NCI-H460 (cell line): ENCODE measurements around the gene PMAIP1. TPM values are rescaled to one million over a fixed set of nuclear protein-coding genes. Genes with fewer than 3 reads are reported as not detected.

Experiments
- DNase-seq: peaks from one replicate; pipeline ENCODE4 v3.0.0-alpha.2; 2016; ENCODE audit warnings: low read depth; ENCODE audit errors: extremely low read depth
- total RNA-seq: library from RNA; depleted of rRNA; stranded (reverse); fragments of >200 nt; shearing (Covaris generic); gene quantifications from 2 replicates; pipeline ENCODE4 v1.2.3, GENCODE V29; 2014

Gene PMAIP1
- total RNA-seq, 1 experiment from 2014 or later: 53.5 TPM

DNA sequence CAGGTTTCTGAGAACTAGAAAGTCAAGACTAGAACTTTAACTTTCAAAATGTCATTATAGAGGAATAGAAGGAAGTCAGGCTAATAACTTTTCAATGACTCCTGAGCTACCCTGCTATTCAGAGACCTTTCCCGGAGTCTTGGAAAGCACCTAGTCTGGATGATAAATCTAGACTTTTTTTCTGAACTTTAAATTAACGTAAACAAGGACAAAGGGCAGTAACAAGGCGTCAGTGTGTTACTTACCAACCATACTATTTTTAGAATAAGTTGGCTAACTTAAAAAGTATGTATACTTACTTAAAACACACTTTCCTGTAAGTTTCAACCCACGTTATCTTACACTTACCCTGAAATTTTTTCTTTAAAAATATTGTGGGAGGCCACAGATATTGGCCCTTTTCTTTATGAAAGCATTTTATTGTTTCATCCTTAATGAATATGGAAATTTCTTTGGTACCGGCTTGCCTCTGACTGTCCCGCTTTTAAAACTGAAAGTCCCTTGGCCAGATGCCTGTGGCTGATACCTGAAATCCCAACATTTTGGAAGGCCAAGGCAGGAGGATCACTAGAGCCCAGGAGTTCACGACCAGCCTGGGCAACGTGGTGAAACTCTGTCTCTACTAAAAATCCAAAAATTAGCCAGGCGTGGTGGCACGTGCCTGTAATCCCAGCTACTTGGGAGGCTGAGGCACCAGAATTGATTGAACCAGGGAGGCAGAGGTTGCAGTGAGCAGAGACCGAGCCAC is 9.7 kb downstream of the PMAIP1 start:
- DNase-seq: no peak

DNA sequence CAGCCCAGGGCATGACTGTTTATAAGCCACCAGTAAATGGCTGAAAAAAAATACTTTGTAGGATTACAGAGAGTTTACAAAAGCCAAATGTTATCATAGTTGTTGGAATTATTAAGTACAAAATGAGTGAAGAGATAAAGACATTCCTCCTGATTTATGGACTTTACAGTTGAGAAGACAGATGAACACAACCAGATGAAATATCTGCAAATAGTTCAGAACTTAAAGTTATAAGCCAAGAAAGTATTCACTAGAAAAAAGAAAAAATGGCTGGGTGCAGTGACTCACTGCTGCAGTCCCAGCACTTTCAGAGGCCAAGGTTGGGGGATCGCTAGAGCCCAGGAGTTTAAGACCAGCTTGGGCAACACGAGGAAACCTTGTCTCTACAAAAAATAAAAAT is 11.2 kb downstream of the PMAIP1 start:
- DNase-seq: no peak

DNA sequence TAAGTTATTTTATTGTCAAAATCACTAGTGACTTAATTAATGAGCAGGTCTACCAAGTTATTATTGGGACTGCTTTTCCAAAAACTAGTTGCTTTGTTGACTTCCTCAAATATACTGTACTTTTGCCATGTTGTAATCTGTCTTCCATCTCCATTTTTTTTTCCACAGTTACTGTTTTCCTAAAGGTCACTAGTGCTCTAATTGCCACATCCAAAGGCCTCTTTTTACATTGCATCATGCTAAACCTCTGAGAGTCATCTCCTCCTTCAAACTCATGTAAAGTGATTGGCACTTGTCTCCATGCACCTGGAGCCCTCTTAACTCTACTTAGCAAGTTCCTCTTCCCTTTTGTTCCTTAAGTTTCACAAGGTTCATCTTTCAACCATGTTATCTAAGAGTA is 11.8 kb downstream of the PMAIP1 start:
- no peak for DNase-seq

DNA sequence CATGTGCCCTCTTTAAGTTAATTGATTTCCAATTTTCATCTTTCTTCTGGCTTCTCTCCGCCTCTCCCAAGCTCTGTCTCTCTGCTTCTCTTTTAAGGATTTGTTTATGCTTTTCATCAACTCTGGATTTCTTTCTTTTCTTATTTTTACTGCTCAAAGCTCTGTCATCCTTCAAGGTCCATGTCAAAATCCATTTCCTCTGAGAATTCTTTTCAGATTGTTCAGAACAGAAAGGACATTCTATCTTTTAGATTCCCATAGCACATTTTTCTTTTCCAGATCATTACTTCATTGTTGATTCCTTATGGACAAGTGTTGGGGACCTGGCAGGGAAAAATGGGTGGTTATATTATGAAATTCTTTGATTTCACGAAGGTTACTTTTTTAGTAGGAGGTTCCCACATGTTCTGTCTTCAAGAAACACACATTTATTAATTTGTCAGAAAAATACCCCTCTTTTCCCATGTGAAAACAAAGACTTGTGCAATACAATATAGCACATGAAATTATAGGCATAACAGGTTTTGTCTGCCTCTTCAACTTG is 12.3 kb downstream of the PMAIP1 start:
- DNase-seq: no peak

DNA sequence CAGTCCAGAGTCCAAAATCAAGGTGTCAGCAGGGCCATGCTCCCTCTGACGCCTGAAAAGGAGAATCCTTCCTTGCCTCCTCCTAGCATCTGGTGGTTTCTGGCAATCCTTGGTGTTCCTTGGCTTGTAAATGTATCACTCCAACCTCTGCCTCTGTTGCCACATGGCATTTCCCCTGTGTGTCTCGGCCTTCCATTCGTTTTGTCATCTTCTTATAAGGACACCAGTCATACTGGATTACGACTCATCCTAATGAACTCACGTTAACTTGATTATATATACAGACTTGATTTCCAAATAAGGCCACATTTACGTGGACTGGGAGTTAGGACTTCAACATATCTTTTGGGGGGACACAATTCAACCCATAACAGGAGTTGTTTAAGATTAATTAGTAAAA is 15.8 kb downstream of the PMAIP1 start:
- no peak for DNase-seq

DNA sequence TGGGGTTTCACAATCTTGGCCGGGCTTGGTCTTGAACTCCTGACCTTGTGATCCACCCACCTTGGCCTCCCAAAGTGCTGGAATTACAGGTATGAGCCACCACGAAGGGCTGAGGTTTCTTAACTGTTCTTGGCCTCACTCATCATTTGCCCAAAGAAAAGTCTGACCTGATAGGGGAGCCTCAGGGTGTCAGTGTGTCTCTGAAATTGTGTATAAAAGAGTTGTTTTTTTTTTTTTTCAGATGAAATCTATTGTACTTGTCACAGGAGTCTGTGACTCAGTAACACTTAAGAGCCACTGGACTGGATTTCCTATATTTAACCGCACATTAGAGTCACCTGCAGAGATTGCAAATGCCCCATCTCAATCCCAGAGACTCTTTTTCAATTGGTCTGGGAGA is 16.9 kb downstream of the PMAIP1 start:
- no peak for DNase-seq

DNA sequence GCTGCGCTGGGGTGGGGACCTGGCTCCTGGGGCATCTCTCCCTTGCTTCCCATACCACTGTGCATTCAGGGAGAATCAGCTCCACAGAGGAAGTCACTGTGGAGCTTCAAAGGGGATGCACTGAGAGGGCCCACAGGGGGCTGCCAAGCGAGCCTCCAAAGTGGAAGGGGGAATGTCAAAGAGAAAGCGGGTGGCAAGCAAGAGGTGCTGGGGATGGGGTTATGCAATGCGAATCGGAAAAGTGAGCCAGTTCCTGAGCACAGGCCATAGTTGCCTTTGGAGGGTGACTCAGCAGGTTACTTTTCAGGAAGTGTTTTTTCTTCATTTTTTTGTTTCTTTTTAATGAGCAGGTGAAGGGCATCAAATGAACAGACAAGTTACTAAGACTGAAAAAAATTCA is 17.6 kb downstream of the PMAIP1 start:
- DNase-seq: no peak

DNA sequence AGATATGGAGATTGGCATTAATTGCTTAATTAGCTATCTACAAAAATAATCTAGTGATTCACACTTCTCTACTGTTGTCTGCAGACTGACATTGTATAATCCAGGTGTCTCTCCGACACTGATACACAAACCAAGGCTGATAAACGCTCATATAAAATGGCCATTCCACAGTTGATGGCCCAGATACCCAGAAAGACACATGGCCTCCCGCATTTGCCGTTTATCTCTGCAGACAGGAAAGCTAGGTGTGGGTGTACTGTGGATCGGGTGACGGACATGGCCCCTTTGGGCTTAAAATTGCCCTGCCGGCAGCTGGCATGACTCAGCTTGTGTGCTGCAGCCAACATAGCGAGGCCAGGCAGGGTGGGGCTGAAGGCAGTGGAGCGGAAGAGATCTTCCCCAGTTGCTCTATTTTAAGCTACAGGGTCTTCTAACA is 18.5 kb downstream of the PMAIP1 start:
- DNase-seq: no peak

DNA sequence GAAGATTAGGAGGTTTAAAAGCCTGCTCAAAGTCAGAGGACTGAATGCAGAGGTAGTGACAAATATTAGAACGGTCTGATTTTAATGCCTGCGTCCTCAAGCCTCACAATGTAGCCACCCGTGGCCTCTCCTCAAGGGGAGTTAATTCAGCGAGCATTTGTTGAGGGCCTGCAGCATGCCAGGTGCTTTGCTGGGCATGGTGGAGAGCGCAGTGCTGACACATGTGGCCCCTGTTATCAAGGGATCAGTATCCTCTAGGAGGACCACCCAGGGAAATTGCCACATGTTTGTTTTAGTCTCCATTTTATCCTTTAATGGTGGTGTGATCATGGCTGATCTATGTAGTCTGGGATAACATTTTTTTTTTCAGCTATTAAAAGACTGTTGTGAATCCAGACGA is 19.2 kb downstream of the PMAIP1 start:
- no peak for DNase-seq

DNA sequence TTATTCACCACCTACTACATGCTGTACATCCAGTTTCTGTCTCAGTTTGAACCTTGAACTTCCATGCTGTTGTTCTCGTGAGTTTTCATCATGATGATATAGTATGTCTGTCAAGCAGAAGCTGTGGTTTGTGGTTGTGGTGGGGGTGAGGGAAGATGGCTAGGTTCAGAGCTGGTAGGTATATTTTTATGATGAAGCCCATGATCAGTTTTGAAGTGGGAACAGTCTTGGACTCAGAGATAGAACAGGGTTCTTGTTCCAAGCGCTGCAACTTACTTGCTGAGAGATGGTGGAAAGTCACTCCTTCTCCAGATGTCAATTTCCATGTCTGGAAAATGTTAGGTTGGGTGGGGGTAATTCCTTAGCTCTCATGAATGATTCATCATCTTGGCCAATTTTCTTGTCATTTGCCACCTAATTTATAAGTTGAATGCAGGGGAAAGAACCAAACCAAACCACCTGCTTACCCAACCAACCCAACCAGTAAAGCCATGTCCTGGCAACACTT is 21.6 kb downstream of the PMAIP1 start:
- no peak for DNase-seq

DNA sequence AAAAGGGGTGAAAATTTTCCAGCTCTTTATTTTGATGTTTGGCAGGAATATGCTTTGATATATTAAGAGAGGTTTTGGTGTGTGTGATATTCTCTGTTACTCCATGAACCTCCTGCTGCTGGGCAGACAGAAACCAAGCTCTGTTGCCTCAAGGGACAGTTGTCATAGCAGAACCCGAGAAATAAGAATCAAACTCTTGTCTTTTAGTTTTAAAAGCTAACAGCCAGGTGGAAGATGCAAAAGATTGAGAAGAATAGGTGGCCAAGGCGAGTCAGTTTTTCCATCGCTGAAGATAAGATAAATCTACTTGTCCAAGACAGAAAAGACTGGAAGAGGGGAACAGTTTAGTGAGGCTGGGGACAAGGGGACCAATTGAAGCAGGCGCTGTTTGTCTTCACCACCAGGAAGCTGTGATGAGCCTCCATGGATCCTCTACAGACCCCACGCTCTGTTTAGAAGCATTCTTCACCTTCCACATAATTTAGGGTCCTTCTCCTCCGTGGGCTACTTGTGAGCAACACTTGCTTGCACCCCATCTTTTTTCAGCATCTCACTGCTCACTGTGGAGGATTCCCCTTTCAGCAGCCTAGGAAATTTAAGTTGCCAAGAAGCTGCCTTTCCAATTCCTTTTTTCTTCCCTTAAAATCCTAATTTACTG is 23.9 kb downstream of the PMAIP1 start:
- DNase-seq: no peak

DNA sequence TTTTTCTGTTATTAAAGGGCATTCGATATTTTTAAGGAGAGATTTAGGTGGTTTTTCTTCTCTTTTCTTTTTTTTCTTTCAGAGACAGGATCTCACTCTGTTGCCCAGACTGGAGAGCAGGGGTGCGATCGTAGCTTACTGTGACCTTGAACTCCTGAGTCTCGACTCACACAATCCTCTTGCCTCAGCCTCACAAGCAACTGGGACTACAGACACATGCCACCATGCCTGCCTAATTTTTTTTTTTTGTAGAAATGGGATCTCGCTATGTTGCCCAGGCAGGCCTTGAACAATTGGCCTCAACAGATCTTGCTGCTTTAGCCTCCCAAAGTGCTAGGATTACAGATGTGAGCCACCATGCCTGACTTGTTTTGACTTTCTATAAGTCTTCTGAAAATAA is 26.3 kb downstream of the PMAIP1 start:
- DNase-seq: no peak

DNA sequence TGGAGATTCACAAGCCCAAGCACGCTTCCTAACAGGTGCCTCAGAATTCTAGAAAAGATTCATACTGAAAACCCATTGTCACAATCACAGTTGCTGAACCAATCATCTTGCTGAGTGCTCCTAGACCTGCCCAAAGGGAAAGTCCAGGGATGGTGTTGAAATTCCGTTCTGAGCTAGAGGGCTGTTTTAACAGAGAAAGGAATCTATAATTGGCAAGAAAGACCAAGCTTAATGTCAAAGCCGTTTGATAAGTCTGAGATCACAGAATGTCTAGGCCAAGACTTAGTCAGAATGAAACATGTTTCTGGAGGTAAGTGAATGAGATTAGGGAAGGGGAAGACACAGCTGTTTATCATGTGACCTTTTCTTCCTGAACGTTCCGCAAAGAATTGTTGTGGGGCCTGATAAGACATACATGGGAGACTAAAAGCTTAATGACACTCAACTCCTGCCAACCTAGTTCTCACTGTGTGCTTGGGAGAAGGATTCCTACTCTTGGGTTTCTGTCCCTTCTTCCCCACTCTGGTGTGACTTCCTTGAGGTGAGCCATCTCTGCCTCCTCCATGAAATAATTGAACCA is 27.5 kb downstream of the PMAIP1 start:
- no peak for DNase-seq

DNA sequence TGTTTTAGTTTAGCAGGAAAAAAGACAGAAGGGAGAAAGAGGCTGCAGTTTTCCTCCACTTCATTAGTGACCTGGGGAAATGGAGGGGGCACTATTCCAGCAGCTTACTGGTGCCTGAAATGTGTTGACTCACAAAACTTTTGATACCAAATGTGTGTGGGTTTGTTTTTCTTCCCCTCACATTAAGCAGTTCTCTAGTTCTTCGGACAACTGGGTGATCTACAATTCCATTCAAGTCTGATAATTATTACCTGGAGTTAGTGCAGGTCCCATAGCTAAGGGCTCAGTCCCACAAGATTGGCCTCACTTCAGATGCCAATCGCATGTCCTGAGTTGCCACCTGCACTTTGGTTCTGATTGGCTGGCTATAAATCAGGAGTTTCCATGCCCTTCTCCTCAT is 28.4 kb downstream of the PMAIP1 start:
- no peak for DNase-seq

DNA sequence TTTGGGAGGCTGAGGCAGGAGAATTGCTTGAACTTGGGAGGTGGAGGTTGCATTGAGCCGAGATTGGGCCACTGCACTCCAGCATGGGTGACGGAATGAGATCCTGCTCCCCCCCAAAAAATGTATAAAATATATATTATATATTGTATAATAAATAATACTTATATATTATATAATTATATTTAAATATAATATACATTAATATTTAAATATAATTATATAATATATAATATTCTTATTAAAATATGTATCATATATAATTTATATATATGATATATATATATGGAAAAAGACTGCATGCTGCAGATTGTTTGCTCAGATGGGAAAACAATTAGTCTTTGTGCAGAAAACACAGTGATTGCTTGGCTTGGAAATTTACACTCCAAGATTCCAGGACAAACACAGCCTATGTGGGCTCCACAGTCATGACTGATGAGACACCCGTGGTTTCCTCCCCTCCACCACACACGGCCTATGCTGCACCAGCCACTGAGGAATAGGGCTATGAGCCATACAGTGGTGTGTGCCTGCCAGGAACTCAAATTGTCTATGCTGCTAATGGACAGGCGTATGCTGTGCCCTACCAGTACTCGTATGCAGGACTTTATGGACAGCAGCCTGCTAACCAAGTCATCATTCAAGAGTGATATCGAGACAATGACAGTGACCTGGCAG is 30.0 kb downstream of the PMAIP1 start:
- no peak for DNase-seq

DNA sequence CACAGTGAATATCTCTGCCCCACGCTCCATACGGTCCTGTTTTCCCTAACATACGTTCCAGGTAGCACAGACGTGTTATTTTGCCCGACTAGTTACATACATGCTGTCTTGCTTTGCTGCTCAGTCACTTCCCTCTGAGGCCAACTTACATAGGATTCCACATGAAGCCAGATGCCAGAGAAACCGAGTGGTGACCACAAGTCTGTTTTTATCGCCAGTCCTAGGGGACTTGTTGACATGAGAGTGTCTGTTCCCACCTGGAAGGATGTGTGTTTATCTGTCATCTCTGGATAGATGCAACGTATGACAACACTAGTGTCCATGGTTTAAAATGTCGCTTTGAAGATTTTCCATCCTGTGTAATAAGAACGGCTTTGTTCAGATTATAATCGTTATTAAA is 32.6 kb downstream of the PMAIP1 start:
- no peak for DNase-seq

DNA sequence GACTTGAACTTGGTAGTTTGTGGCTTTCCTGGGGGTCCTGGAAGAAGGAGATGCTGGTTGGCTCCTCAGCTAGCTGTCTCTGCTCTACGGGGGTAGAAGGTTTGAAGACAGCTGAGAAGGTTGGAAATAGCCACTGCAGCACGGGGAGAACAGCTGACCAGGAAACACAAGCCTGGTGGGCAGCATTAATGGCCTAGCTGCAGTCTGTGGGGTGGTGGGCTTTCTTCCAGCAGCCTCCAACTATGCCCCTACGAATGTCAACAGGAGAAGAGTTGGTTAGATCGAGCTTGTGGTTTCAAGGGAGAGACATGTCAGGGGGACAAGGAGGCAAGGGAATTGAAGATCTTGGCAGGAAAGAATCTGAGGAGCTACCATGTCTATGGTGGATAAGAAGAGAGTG is 38.9 kb downstream of the PMAIP1 start:
- no peak for DNase-seq

DNA sequence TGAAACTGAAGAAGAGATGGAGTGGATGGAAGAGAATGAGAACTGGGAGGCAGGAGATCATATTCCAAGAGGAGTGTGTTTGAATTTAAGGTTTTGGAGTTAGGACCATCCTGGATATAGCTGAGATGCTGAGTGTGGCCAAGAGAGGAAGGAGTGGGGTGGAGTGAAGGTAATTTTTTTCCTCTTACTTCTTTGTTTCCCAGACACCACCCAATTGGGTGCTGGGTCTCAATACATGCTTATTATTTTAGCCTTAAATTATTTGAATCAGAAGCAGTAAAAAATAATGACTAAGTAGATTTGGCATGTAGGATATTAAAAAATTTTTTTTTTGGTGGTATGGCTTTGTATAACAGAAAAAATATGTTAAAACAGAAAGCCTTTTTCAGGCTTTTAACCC is 39.3 kb downstream of the PMAIP1 start:
- no peak for DNase-seq

DNA sequence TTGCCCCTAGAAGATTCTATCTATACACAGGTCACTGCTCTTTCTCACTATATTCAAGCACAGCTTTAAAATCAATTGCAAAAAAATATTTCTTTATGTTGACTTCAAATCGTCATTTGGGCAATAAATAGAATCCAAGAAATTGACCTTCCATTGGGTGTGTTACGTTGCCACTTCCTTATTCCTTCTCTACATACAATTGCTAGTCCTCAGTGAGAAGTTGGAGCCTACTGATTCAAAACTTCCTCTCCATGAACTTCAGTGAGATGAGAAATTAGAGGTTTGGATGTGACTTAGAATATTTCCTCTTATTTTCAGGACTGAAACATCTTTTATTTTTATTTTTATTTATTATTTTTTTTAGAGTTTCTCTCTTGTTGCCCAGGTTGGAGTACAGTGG is 40.3 kb downstream of the PMAIP1 start:
- no peak for DNase-seq

DNA sequence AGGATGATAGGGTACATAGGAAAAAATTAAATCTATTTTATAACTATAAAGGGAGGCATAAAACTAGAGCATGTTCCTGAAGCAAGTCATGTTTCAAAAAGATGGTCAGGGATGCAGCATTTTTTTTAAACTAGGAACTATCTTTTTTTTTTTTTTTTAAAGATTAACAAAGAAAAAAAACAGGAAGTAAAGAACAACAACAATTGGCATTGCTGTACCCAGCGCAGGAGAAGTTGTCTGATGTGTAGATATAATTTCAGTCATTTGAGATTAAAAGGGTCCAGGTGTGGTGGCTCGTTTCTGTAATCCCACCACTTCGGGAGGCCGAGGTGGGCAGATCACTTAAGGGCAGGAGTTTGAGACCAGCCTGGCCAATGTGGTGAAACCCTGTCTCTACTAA is 41.5 kb downstream of the PMAIP1 start:
- no peak for DNase-seq

DNA sequence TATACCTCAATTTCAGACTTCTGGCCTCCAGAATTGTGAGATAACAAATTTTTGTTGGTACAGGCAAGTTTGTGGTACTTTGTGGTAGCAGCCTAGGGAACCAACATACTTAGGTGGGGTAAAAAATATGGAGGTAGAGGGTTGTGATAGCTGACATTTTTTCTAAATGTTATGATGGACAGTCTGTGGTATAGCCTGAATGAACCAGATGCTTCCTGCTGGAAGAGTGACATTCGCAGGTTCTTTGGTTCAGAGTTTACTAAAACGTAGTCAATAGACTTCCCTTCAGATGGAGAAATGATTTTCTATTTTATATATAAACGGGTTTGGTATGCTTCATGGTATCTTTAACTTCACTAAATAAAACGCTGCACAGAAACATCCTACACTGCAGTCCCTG is 42.8 kb downstream of the PMAIP1 start:
- DNase-seq: no peak
